HS-5 (cell line): ENCODE measurements around the gene TFAP2D.
A peak's percentile ranks its signal among the peaks of the same experiment; 100 is the strongest.

Experiments used
- DNase-seq: peaks from one replicate; pipeline ENCODE4 v3.0.0-alpha.2; 2012; ENCODE audit warnings: low read depth

Gene TFAP2D

GRCh38 chr6:50713226-50713625 lies at the start of gene TFAP2D:
Gene TFAP2D, plus strand, starts transcription at chr6:50713526. Its CDS starts 530 bp downstream, at chr6:50714056.
- no peak for DNase-seq

- peak; percentile 58 for DNase-seq
Measured at GRCh38 chr6:50663806-50664205, 49.5 kb upstream of the TFAP2D start.

- DNase-seq, result no peak
Measured at GRCh38 chr6:50666089-50666488, 47.2 kb upstream of the TFAP2D start.

GRCh38 chr6:50681213-50681824 lies 32.0 kb upstream of the TFAP2D start:
- no peak for DNase-seq

GRCh38 chr6:50689210-50689609 lies 24.1 kb upstream of the TFAP2D start:
- no peak for DNase-seq

GRCh38 chr6:50691814-50692495 lies 21.4 kb upstream of the TFAP2D start:
- no peak for DNase-seq

- no peak for DNase-seq
Measured at GRCh38 chr6:50698546-50698945, 14.8 kb upstream of the TFAP2D start.

GRCh38 chr6:50699051-50699775 lies 14.1 kb upstream of the TFAP2D start:
- peak; percentile 50 for DNase-seq

- DNase-seq, result no peak
Measured at GRCh38 chr6:50706575-50706974, 6.8 kb upstream of the TFAP2D start.

GRCh38 chr6:50707191-50707590 lies 6.1 kb upstream of the TFAP2D start:
- DNase-seq, result no peak

- no peak for DNase-seq
Measured at GRCh38 chr6:50707652-50708300, 5.5 kb upstream of the TFAP2D start.

- no peak for DNase-seq
Measured at GRCh38 chr6:50708664-50709365, 4.5 kb upstream of the TFAP2D start.

GRCh38 chr6:50709366-50709734 lies 4.0 kb upstream of the TFAP2D start:
- no peak for DNase-seq

GRCh38 chr6:50711686-50712085 lies 1.6 kb upstream of the TFAP2D start:
- no peak for DNase-seq

GRCh38 chr6:50712291-50712690 lies 1.0 kb upstream of the TFAP2D start:
- no peak for DNase-seq

- DNase-seq, result no peak
Measured at GRCh38 chr6:50713977-50714486, 706 bp downstream of the TFAP2D start.

- DNase-seq, result no peak
Measured at GRCh38 chr6:50714487-50715379, 1.4 kb downstream of the TFAP2D start.

GRCh38 chr6:50716899-50717509 lies 3.7 kb downstream of the TFAP2D start:
- DNase-seq, result no peak

GRCh38 chr6:50717734-50718457 lies 4.6 kb downstream of the TFAP2D start:
- DNase-seq, result no peak

- DNase-seq, result no peak
Measured at GRCh38 chr6:50718566-50718965, 5.2 kb downstream of the TFAP2D start.
